Testis (tissue), 2 donors: ENCODE data around the gene RAPH1.

Experiments
- POLR2A ChIP-seq: fragments of 450-650 bp; IDR thresholded peaks from one replicate; pipeline ENCODE4 v1.6.1; 2017; ENCODE audit warnings: antibody characterized with exemption, mild to moderate bottlenecking, moderate library complexity
- TF ChIP-seq, protein P1 (sequence below), 3 experiments: fragments of 450-650 bp in 2 of 3; fragments of 200-600 bp in 1 of 3; sonication (generic) in 1 of 3; IDR thresholded peaks; one replicate each; pipeline ENCODE4 v1.5.1; 2016 to 2019; ENCODE audit warnings: antibody characterized with exemption in 3 of 3, mild to moderate bottlenecking in 2 of 3, moderate library complexity in 1 of 3

DNA sequence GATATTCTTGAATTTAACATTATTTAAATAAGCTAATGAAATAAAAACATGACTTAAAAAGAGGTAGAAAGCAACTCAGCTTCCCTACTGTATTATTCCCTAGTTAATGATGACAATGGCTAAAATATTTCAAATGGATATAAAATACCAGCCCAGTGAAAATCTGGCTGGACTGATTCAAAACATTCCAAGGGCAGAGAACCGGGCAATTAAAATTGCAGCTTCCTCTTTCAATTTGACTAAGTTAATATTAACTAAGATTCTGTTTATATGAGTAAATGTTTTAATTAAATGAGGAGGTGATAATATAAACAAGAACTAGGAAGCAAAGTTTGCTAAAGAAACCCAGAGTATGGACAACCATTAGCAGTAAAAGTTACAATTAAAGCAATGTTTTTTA is 65.6 kb downstream of the RAPH1 start:
- TF ChIP-seq, protein P1, sequence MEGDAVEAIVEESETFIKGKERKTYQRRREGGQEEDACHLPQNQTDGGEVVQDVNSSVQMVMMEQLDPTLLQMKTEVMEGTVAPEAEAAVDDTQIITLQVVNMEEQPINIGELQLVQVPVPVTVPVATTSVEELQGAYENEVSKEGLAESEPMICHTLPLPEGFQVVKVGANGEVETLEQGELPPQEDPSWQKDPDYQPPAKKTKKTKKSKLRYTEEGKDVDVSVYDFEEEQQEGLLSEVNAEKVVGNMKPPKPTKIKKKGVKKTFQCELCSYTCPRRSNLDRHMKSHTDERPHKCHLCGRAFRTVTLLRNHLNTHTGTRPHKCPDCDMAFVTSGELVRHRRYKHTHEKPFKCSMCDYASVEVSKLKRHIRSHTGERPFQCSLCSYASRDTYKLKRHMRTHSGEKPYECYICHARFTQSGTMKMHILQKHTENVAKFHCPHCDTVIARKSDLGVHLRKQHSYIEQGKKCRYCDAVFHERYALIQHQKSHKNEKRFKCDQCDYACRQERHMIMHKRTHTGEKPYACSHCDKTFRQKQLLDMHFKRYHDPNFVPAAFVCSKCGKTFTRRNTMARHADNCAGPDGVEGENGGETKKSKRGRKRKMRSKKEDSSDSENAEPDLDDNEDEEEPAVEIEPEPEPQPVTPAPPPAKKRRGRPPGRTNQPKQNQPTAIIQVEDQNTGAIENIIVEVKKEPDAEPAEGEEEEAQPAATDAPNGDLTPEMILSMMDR (IDR thresholded peaks at IDR 0.05), result no peak
- no peak for TF ChIP-seq POLR2A
